Stimulated activated CD4-positive, alpha-beta T cell treated with anti-CD3 and anti-CD28 coated beads, Interleukin-1b, Interleukin-23, amount 100 ng/mL, for 4 hours (primary cell): ENCODE data around the gene EFCAB8.
"Not testable (repeated sequence)": the region's sequence is repeated elsewhere in the genome, so short reads cannot be mapped to it uniquely, and the experiment has no call there.

Source experiments
- DNase-seq, 2 donors: peaks; one replicate each; pipeline ENCODE4 v3.0.0-alpha.2; 2020; ENCODE audit warnings: low read depth in 2 of 2

EFCAB8 gene

GRCh38 chr20:32841174-32841573, 17.5 kb upstream of the EFCAB8 start:
- no peak for DNase-seq

GRCh38 chr20:32841632-32842031, 17.1 kb upstream of the EFCAB8 start:
- DNase-seq: no peak

GRCh38 chr20:32842688-32843524, 15.8 kb upstream of the EFCAB8 start:
- no peak for DNase-seq

- DNase-seq: no peak
These were observed 12.9 kb upstream of the EFCAB8 start for GRCh38 chr20:32845786-32846185.

- no peak for DNase-seq
These were observed 11.9 kb upstream of the EFCAB8 start for GRCh38 chr20:32846852-32847251.

GRCh38 chr20:32847964-32848363, 10.8 kb upstream of the EFCAB8 start:
- no peak for DNase-seq

GRCh38 chr20:32848846-32849245, 9.9 kb upstream of the EFCAB8 start:
- DNase-seq: no peak

GRCh38 chr20:32849577-32849976, 9.1 kb upstream of the EFCAB8 start:
- no peak for DNase-seq

GRCh38 chr20:32855387-32855786, 3.3 kb upstream of the EFCAB8 start:
- DNase-seq: no peak

GRCh38 chr20:32858189-32858588, 534 bp upstream of the EFCAB8 start:
- DNase-seq: no peak

- DNase-seq: no peak
These were observed 2.7 kb downstream of the EFCAB8 start for GRCh38 chr20:32861446-32861845.

GRCh38 chr20:32869562-32869961, 10.8 kb downstream of the EFCAB8 start:
- DNase-seq: no peak

GRCh38 chr20:32870526-32870925, 11.8 kb downstream of the EFCAB8 start:
- not testable (repeated sequence) for DNase-seq

GRCh38 chr20:32870985-32871384, 12.3 kb downstream of the EFCAB8 start:
- no peak for DNase-seq

- no peak for DNase-seq
These were observed 13.0 kb downstream of the EFCAB8 start for GRCh38 chr20:32871627-32872160.

- DNase-seq: no peak
These were observed 13.5 kb downstream of the EFCAB8 start for GRCh38 chr20:32872266-32872665.

GRCh38 chr20:32875673-32876072, 16.9 kb downstream of the EFCAB8 start:
- no peak for DNase-seq

- DNase-seq: no peak
These were observed 18.8 kb downstream of the EFCAB8 start for GRCh38 chr20:32877507-32877906.

GRCh38 chr20:32878820-32879219, 20.1 kb downstream of the EFCAB8 start:
- DNase-seq: no peak

GRCh38 chr20:32879538-32879937, 20.8 kb downstream of the EFCAB8 start:
- no peak for DNase-seq

GRCh38 chr20:32880635-32881034, 21.9 kb downstream of the EFCAB8 start:
- DNase-seq: no peak

GRCh38 chr20:32883081-32883480, 24.4 kb downstream of the EFCAB8 start:
- DNase-seq: no peak

- DNase-seq: no peak
These were observed 26.5 kb downstream of the EFCAB8 start for GRCh38 chr20:32885185-32885584.

- no peak for DNase-seq
These were observed 27.2 kb downstream of the EFCAB8 start for GRCh38 chr20:32885952-32886351.
